GM12872 (cell line): ENCODE data around the gene HIC2.

Experiments
- CTCF ChIP-seq: IDR thresholded peaks from 3 replicates; pipeline ENCODE4 v1.5.1; 2011; ENCODE audit warnings: low read depth, mild to moderate bottlenecking, low read length, moderate library complexity; ENCODE audit not compliant: insufficient read depth

Gene HIC2

GRCh38 chr22:21446128-21446826, 29.1 kb downstream of the HIC2 start:
- no peak for TF ChIP-seq CTCF

- TF ChIP-seq CTCF: no peak
Measured at GRCh38 chr22:21446827-21447690, 29.9 kb downstream of the HIC2 start.

GRCh38 chr22:21447694-21448402, 30.7 kb downstream of the HIC2 start:
- TF ChIP-seq CTCF: peak; percentile 40; the same call in 2 of the 3 replicates

- no peak for TF ChIP-seq CTCF
Measured at GRCh38 chr22:21448627-21449416, 31.7 kb downstream of the HIC2 start.

- TF ChIP-seq CTCF: no peak
Measured at GRCh38 chr22:21449531-21450319, 32.6 kb downstream of the HIC2 start.

GRCh38 chr22:21450320-21450831, 33.2 kb downstream of the HIC2 start:
- TF ChIP-seq CTCF: no peak
